HG02943 (cell line): ENCODE data around the gene SAMD4A.
A peak's percentile ranks its signal among the peaks of the same experiment; 100 is the strongest.

Experiments
- ATAC-seq: cut with Tn5 transposase; IDR thresholded peaks from one replicate; pipeline ENCODE4 v1.9.1; 2021; ENCODE audit warnings: mild to moderate bottlenecking, low read depth, moderate library complexity; ENCODE audit not compliant: unreplicated experiment

Gene SAMD4A

DNA sequence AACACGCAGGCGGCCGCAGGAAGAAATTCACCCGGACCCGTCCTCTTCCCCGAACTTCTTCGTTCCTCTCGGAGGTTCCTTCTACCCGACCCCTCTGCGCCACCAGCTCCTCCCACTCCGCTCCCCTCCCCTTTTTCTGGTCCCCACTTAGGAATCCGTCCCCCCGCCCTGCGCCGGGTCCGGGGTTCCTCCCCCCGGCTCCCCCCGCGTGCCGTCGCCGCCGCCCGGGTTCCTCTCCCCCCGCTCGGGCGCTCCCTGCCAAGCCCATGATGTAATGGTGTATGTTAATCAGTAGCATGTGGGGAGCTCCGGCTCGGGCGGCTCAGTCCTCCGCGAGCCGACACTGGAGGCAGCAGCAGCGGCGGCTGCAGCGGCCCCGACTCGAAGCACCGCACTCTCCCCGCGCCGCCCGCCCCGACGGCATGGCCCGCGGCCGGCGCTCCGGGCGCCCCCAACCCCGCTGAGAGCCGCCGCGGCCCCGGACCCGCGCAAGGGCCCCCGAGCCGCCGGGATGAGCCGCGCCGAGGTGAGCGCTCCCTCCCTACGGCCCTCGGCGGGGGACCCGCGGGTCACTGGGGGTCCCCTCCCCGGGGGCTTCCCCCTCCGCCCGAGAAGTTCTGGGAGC, 1.0 kb upstream of the SAMD4A start:
- ATAC-seq: peak; percentile 58

DNA sequence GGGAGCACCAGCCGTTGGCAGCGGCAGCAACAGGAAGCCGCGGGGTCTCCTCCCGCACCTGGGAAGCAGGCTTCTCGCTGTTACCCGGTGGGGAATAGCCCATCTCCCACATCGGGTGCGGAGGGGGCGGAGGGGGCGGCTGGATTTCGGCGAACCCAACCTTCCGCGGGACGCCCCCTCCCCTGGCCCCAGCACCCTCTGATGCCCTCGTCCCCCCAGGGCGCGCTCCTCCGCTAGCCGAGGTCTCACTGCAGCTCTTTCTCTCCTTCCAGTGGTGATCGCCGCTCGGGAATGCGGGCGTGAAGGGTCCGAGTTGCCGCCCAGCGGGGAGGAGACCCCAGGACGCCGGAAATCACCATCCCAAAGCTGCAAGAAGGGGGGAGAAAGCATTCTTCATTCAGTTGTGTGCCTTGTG, 303 bp downstream of the SAMD4A start:
- ATAC-seq: no peak

DNA sequence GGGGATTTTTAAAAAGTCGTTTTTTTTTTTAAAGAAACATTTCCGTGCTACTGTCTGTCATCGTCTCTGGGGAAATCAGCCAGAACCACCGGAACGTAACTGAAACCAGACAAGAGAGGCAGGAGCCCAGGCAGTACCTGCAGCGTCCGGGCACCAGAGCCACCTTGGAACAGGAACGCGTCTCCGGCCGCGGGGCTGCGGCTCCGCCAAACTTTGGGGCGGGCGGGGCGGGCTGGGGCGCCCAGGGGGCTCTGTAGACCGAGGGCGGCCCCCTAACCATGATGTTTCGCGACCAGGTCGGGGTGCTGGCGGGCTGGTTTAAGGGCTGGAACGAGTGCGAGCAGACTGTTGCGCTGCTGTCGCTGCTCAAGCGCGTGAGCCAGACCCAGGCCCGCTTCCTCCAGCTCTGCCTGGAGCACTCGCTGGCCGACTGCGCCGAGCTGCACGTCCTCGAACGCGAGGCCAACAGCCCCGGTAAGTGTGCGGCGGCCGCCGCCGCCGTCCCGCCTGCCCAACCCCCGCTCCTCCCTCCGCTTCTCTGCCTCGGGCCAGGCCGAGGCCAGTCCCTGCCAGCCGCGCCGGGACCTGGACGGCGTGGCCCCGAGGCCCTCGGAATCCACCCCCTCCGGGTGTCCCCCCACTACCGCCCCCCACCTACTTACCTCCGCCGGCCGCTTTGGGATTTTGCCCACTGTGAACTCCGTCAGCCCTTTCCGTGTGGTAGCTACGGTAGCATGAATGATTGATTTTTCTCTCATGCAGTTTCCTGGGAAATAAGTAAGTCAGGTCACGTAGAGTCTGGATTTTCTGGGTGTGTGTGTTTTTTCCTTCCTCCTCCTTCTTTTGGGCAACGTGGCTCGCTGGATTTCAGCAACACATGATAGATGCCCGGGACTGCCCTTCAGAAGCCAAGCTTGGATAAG, 972 bp downstream of the SAMD4A start:
- no peak for ATAC-seq

DNA sequence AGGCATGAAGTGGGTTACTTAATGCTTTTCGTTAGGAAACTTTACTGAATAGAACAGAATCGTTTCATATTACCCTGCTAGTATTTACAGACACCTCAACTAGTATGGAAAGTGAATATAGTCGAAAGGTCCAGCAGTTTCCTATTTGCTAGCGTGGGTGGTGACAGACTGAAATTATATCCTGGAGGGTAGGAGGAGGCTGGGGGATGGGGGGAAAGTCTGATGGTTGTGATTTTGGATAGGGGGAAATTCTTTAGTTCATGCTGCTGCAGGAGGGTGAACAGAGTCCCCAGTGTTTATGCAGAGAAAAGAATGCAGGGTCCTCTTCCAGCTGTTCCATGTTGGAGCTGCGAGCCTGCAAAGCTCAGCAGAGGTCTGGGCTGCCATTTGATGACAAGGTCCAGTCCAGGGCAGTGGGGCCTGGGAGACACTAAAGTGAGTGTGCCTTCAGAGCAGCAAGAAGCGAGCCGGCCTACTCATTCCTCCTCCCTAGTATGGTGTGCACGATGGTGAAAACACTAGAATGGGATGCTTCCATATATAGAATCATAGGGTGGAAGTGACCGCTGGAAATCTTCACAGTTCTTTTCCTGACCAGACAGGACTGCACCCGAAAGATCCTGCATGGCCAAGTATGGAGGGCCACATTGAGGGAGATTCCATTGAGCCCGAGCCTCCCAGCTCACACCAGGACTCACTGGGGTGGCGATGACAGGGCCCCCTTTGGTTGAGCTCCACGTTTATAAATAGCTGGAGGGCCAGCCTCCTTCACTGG, 2.1 kb downstream of the SAMD4A start:
- no peak for ATAC-seq

DNA sequence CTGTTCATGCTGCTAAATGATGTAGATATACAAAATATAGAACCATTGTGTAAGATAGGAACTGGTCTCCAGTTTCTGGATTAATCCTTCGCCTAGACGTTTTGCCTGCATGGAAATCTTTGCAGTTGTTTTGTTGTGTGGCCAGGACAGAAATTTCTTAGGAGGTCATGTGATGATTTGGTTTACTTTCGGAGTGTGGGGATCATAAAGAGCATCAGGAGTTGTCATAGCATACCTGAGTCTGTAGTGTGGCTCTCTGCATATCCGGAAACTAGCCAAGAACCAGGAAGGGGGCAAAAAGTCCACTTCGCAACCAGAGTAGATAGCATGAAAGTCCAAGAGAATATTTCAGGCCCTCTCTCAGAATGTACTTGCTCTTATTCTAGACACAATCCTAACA, 3.1 kb downstream of the SAMD4A start:
- ATAC-seq: no peak

DNA sequence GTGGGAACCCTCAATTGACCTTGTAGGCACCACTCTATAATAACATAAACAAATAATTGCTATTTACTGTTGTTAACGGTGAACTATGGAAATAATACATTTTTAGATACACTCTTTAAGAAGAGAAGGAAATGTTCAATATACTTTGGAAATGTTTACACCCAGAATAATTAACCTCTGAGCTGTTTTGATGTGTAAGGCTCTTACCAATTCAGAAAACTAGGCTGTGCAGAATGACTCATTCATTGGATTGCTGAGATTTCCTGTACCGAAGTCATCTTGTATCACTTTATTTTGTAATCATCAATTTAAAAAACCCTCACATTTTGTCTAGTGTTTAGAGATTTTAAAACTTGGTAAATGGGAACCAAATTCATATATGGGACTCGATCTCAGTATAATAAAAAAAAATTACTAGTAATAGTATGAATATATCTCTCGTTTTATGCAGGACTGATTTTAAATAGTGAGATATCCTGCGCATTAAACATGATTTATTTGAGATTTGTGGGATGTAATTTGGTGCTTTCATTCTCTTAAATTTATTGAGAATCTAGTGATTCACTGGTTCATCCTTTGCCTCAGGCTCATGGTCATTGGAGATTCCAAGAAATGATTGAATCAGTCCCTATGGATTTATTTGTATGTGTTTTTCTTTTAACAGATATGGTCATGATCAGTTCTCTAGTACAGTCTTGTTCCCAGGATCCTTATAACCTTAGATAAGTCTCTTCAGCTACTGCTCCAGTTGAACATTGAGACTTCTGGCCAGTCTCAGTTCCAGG, 3.9 kb downstream of the SAMD4A start:
- no peak for ATAC-seq

DNA sequence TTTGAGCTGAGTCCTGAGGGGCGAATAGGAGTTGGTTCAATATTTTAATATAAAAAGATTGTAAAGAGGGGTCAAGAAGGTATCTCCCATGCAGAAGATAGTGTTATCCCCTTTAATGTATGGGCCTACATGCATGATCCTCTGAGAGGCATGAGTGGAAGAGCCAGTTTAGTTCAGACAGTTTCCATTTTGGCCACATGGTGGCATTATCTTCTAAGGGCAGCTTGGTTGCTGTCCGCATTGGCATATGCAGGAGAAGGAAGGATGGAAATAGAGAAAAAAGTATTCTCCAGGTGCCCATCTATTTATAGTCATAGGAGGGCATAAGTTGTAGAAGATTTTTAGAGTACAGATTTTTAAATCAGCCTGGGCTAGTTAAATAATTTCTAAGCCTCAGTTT, 5.4 kb downstream of the SAMD4A start:
- ATAC-seq: no peak

DNA sequence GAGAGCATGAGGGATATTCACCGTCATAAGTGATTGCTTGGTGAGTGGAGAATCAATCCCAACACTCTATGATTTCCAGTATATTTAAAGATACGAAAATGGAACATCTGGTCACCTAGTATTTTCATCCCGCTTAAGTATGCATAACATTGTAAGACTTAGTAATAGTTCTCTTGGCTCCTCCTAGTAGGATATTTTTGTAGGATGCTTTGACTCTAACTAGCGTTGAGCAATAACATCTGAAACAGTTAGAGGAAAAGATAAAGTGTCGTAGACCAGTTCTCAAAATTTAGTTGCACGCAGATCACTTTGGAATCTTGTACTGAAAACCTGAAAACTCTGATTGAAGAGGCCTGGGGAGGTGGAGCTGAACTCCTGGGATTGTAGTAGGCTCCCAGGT, 7.6 kb downstream of the SAMD4A start:
- no peak for ATAC-seq

DNA sequence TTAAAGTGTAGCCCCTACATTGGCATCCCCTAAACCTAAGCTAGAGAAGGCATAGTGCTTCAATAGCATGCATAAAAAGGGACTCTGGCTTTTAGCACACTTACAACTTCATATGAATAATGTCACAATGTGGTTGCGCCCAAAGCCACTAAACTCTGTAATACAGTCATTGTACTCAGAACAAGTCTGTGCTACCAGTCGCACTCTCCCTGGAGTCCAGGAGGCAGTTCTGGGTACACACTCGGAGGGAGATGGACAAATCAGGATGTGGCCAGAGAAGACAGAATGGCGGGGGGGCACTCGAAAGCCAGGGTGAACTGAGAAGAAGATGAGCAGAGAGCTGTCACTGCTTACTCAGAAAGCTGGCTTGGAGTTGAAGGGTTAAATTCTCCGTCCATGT, 10.6 kb downstream of the SAMD4A start:
- no peak for ATAC-seq

DNA sequence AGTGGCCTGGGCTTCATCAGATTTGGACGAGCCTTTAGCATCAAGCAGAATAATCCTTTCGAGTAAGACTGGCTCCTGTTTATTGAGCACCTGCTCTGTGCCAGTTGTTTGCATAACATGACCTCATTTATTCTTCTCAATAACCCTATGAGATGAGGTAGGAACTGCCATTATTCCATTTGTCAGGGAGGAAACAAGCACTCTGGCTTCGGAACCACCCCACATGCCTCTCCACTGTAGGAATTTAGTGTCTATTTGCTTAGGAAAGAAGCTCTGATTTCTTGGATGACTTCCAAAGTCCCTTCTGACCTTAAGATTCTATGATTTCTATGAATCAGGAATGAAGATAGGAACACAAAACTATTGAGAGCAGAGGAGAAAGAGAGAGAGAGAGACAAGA, 11.0 kb downstream of the SAMD4A start:
- no peak for ATAC-seq

DNA sequence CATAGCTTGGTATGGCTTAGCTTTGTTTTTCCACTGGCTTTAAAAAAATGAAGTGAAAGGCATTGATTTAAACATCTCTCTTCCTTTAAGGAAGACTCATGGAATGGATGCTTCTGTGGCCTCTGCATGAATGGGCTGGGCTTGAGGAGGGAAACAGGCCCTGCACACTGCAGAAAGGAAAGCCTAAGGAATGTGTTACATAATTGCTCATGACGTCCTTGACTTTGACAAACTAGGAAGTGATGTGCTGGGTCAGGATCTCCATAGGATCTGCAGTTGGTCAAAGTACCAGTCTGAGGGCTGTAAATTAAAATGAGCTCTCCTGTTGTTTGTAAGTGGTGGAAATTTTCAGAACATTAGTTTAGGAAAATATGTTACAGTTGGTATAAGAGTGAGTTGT, 12.7 kb downstream of the SAMD4A start:
- ATAC-seq: no peak

DNA sequence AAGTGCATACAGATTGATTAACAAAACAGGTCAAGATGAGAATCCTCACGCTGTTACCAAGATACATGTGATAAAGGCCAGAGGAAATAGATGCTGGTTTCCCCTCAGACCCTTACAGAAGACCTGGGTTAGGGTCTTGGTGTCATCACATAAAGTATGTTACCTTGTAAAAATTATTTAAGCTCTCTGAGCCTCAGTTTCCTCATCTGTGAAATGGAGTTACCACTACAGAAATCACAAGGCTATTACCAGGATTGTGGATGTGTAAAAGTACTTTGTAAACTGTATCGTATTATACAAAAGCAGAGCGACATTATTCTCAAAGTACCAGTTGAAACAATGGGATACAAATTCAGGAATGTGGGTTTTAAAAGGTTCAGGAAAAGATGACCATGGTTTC, 14.0 kb downstream of the SAMD4A start:
- ATAC-seq: no peak

DNA sequence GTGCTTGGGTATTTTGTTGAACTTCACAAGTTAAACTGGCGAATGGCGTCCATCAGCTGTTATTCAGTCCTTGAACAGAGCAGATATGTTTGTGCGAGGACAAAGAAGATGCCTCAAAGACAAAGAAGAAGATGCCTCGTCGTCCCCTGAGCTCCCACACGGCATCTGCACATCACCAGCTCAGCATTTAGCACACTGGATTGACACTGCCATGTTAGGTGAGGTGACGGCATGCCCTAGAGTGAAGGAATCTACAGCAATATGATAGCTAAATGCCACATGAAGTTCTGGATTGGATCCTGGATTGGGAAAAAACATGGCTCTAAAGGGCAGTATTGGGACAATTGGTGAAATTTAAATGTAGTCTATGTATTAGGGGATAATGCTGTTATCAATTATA, 15.4 kb downstream of the SAMD4A start:
- ATAC-seq: no peak

DNA sequence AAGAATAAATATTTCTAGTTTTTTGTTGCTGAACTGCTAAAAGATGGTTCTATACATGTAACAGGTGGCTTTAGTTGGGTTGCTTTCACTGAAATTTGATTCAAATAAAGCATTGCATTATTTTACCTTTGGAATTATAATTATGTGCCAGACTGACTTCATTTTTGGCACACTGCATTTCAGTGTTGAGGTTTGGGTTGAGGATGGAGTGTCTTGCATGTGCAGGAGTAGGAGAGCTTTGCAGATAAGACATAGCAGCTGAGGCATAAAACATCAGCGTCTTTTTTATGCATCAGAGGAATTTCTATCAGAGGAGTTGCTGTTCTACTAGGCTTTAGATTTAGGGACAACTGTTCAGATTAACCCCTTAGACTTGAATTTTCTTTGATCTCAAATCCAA, 17.2 kb downstream of the SAMD4A start:
- ATAC-seq: no peak

DNA sequence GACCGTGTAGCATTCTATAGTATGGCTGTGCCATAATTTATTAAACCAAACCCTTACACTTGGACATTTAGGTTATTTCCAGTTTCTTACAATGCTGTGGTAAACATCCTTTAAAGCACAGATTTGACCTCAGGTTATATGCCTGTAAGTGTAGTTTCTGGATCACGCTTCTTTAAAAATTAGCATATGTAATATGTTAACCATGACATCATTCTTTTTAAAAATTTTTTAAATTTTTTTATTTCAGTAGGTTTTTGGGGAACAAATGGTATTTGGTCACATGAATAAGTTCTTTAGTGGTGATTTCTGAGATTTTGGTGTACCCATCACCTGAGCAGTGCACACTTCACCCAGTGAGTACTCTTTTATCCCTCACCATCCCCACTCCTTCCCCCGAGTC, 18.3 kb downstream of the SAMD4A start:
- ATAC-seq: no peak

DNA sequence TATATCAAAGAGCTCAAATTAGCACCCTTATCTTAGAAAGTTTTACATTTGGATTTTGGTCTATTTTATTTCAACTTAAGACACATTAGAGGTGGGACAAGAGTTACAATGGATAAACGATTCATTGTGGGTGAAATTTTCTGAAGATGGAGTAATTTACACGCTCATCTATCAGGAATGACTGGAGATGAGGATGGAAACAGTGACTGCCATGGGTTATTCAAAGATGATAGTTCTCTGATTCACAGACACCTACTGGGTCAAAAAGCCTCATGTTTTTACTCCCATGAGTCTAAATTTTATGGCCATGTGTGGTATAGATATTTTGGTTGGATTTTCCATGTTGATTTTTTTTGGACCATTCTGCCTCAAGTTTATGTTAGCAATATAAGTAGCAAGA, 22.1 kb downstream of the SAMD4A start:
- no peak for ATAC-seq

DNA sequence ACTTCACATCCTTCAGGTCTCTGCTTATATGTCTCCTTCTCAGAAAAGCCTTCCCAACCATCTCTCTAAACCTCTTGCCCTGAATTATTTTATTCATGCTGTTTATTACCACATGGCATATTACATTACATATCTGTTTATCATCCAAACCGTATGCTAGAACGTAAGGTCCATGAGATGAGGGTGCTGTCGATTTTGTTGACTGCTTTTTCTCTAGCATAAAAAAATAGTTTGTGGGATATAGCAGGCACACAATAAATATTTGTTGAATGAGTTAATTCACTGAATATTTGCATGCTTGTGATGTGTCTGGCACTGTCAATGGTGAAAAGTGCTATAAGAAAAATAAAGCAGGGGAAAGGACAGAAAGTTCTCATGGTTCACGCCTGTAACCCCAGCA, 22.9 kb downstream of the SAMD4A start:
- no peak for ATAC-seq

DNA sequence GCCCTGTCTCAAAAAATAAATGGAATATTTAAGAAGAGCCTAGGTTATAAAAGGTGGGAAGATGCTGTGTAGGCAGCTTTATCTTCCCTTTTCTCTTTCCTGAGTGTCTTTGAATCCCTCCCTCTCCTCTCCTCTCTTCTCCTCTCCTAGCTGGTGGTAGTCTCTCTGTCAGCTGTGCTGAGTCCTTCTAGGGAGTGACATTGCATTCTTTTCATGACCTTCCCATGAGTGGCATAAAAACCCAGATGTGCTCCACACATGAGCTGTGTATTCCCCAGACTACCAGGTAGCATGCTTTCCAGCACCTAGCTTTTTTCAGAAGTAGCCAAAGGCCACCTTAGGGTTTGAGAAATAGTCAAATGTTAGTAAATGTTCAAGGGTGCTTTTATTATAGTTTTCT, 23.6 kb downstream of the SAMD4A start:
- no peak for ATAC-seq

DNA sequence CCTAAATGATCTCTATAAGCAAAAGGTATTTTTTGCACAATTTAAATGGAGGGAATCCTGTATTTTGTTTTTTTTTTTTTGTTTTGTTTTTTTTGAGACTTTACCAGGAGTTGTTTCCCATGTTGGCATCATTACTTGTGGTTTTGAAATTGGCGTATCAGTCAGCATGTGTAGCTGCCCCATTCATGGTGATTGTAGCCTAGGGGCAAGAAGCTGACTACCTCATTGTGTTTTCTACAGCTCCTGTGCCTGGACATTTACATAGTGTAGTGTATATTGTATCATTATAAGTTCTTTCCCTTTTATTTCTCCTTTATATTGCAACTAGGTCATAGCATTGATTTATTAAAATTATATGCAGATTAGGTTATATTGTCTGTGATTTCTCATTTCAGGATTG, 24.5 kb downstream of the SAMD4A start:
- no peak for ATAC-seq

DNA sequence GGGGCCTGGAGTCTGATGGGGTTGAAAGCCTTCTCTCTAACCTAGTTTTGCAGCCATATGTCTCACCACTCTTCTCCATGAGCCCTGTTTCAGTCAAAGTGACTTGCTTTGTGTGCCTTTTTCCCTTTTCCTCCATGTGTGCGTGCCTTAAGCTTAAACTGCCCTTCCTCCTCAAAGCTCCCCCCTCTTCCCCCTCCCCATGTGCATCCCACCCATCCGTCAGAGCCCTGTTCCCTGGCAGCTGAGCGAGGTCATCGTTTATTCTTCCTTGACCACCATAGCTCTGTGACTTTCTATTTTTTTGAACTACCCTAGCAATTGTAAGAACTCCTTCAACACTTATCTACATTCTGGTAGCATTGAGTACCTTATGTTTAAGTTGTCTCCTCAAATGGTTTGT, 24.9 kb downstream of the SAMD4A start:
- ATAC-seq: no peak

DNA sequence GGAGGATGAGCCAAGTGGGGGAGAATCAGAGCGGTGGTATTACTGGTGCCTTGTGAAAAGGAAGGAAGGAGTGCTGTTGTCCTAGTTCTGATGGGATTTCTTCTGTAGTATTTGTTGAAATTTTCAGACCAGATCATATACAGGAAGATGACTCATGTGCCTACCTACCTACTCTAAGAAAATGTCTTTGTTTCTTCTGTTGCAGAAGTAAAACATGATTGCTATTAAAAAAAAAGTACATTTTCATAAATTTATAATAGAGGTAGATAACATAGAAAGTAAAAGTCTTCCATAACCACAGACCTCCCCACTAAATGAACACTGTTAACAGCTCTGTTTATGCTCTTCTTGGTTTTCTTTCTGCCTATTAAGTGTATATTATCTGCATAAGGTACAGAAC, 26.9 kb downstream of the SAMD4A start:
- ATAC-seq: no peak
